Measurements from ENCODE around the gene CES4A.

- TF ChIP-seq ZSCAN5A (CRISPR knock-in tag; IDR thresholded peaks at IDR 0.05; ENCODE audit: borderline replicate concordance) (no peak), SUZ12 (IDR thresholded peaks at IDR 0.05; ENCODE audit: low read depth, low read length) (no peak), ZBTB40 (IDR thresholded peaks at IDR 0.05) (no peak), ZBTB40 (CRISPR knock-in tag; IDR thresholded peaks at IDR 0.05) (no peak), ZNF687 (CRISPR knock-in tag; IDR thresholded peaks at IDR 0.05) (no peak), HMGXB4 (CRISPR knock-in tag; IDR thresholded peaks at IDR 0.05; ENCODE audit: borderline replicate concordance in 1 of 2, low read depth in 1 of 2) (no peak), TFE3 (CRISPR knock-in tag; IDR thresholded peaks at IDR 0.05) (no peak), KAT8 (CRISPR knock-in tag; IDR thresholded peaks at IDR 0.05) (no peak), FUBP1 (CRISPR knock-in tag; IDR thresholded peaks at IDR 0.05; ENCODE audit: borderline replicate concordance) (no peak), TCF12 (IDR thresholded peaks at IDR 0.05) (no peak), TCF12 (CRISPR knock-in tag; IDR thresholded peaks at IDR 0.05) (no peak), HMG20B (CRISPR knock-in tag; conservative IDR thresholded peaks at IDR 0.05) (no peak), ZSCAN21 (CRISPR knock-in tag; IDR thresholded peaks at IDR 0.05; ENCODE audit: borderline replicate concordance) (no peak)
Observed at GRCh38 chr16:67001726-67002125, 13.3 kb downstream of the CES4A start.
